Panc1 (cell line): ENCODE results near the gene C1QTNF1. TPM values are rescaled to one million over a fixed set of nuclear protein-coding genes. Genes with fewer than 3 reads are reported as not detected.

Experiments used
- ATAC-seq: fragments of 200-7000 bp; cut with Tn5 transposase; 2 replicates; pipeline ENCODE4 v1.9.1; 2020; ENCODE audit warnings: mild to moderate bottlenecking, moderate library complexity
- BruUV-seq: library from RNA; stranded (reverse); fragments of 400-500 nt; replicated peaks from 2 replicates; lab custom pipeline; 2021; lab: Mats Ljungman, UMichigan
- CTCF ChIA-PET: fragments of 300-600 bp; sonication (Branson Sonifier 250); formaldehyde crosslinking; loops from one replicate; lab custom pipeline; 2022; ENCODE audit warnings: antibody characterized with exemption; lab: Charles Lee
- POLR2A ChIA-PET: fragments of 300-600 bp; sonication (Branson Sonifier 250); formaldehyde crosslinking; loops from one replicate; lab custom pipeline; 2022; ENCODE audit warnings: antibody characterized with exemption; lab: Charles Lee
- DNase-seq: peaks from one replicate; pipeline ENCODE4 v3.0.0-alpha.2; 2010; ENCODE audit warnings: low read depth, low spot score
- H3K27ac ChIP-seq: 2 replicates; pipeline ENCODE4 v1.5.1; 2011; ENCODE audit warnings: mild to moderate bottlenecking, low read length, inconsistent platforms
- H3K27me3 ChIP-seq: fragments of 200-500 bp; sonication (Bioruptor generic); 2 replicates; pipeline ENCODE4 v1.6.0; 2014; ENCODE audit warnings: low read length, inconsistent platforms; ENCODE audit not compliant: control insufficient read depth, insufficient read depth
- H3K36me3 ChIP-seq: fragments of 200-500 bp; sonication (Bioruptor generic); 2 replicates; pipeline ENCODE4 v1.5.1; 2014; ENCODE audit warnings: inconsistent platforms, mild to moderate bottlenecking, low read length, moderate library complexity; ENCODE audit not compliant: control insufficient read depth, insufficient read depth
- H3K4me1 ChIP-seq: 2 replicates; pipeline ENCODE4 v1.5.1; 2011; ENCODE audit warnings: inconsistent platforms, mild to moderate bottlenecking, low read length, moderate library complexity; ENCODE audit not compliant: control insufficient read depth, insufficient read depth
- H3K4me3 ChIP-seq, 2 experiments: 2 replicates each; pipeline ENCODE4 v1.5.1; 2011 to 2012; ENCODE audit warnings: low read depth in 2 of 2, low read length in 2 of 2, mild to moderate bottlenecking in 2 of 2, inconsistent platforms in 1 of 2, moderate library complexity in 1 of 2
- H3K9me3 ChIP-seq: fragments of 200-500 bp; sonication (Bioruptor generic); 2 replicates; pipeline ENCODE4 v1.5.1; 2014; ENCODE audit warnings: low read depth, mild to moderate bottlenecking, inconsistent platforms, low read length, moderate library complexity; ENCODE audit not compliant: control insufficient read depth, insufficient read depth
- POLR2AphosphoS5 ChIP-seq: IDR thresholded peaks from 2 replicates; pipeline ENCODE4 v1.6.1; 2012; ENCODE audit warnings: mild to moderate bottlenecking, low read depth, low read length, moderate library complexity
- SIN3A ChIP-seq: IDR thresholded peaks from 2 replicates; pipeline ENCODE4 v1.6.1; 2012; ENCODE audit warnings: low read depth, mild to moderate bottlenecking, low read length, moderate library complexity, borderline replicate concordance; ENCODE audit not compliant: insufficient read depth
- TCF7L2 ChIP-seq: IDR thresholded peaks from 2 replicates; pipeline ENCODE4 v1.6.1; 2011; ENCODE audit warnings: mild to moderate bottlenecking, low read depth, low read length, inconsistent platforms
- in situ Hi-C: cut with HindIII; loops from 2 replicates; pipeline ENCODE4 v1.10.0; 2016; ENCODE audit warnings: low sequenced_read_pairs, low pct_unique_long_range_greater_than_20kb
- intact Hi-C: fragments of 100-400 bp; cut with micrococcal nuclease; formaldehyde crosslinking; loops from one replicate; pipeline ENCODE4 v1.10.0; 2022; ENCODE audit not compliant: unreplicated experiment
- total RNA-seq: library from RNA; stranded (reverse); gene quantifications from one replicate; pipeline ENCODE4 v1.2.1, GENCODE V29; 2021; ENCODE audit not compliant: unreplicated experiment
- TF ChIP-seq, protein P1 (sequence below): fragments of 450-650 bp; IDR thresholded peaks from 2 replicates; pipeline ENCODE4 v1.5.1; 2017; ENCODE audit warnings: mild to moderate bottlenecking
- TF ChIP-seq, protein P2 (sequence below), 2 experiments: IDR thresholded peaks; 2 replicates each; pipeline ENCODE4 v1.6.1; 2011 to 2012; ENCODE audit warnings: low read depth in 2 of 2, control low read depth in 1 of 2, low read length in 1 of 2, mild to moderate bottlenecking in 1 of 2, moderate library complexity in 1 of 2; ENCODE audit not compliant: insufficient read depth in 1 of 2

Gene C1QTNF1
- total RNA-seq, 1 experiment from 2014 or later = 1.5 TPM

DNA sequence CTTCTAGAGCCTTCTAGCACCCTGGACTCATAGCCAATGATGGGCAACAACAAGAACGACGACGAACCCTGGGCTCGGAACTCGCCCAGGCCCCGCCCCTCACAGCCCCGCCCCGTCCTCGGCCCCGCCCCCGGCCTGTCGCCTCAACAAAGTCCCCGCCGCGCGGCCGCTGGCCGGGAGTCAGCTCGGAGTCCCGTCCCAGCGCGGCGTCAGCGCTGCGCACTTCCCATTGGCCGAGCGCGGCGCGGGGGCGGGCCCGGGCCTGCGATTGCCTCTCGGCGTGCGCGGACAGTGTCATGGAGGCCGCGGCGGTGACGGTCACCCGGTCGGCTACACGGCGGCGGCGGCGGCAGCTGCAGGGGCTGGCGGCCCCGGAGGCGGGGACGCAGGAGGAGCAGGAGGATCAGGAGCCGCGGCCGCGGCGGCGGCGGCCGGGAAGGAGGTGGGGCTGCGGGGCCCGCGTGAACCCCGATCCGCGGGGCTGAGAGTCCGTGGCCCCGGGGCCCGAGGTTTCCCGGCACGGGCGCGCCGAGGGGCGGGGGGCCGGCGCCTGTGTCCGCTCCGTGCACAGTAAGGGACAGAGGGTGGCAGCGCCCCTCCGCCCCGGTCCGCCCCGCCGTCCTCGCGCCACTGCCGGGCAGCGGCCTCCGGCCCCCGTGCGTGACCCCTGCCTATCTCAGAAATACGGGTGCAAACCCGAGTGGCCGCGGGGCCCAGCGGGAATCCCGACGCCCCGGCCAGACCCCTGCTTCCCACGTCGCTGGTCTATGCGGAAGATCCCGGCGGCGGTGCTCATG, 50.9 kb downstream of the C1QTNF1 start, which contains the start of gene ENGASE:
TSS of gene ENGASE (plus strand) at position 176 of the 797 bp plus-strand sequence. CDS start at position 297, 121 bp downstream.
- TF ChIP-seq POLR2AphosphoS5 = peak; percentile 44; the same call in 1 of the 2 replicates
- peak; percentile 45; the same call in 1 of the 2 replicates for TF ChIP-seq SIN3A
- TF ChIP-seq TCF7L2 = peak; percentile 74; the same call in 1 of the 2 replicates
- TF ChIP-seq, protein P1, sequence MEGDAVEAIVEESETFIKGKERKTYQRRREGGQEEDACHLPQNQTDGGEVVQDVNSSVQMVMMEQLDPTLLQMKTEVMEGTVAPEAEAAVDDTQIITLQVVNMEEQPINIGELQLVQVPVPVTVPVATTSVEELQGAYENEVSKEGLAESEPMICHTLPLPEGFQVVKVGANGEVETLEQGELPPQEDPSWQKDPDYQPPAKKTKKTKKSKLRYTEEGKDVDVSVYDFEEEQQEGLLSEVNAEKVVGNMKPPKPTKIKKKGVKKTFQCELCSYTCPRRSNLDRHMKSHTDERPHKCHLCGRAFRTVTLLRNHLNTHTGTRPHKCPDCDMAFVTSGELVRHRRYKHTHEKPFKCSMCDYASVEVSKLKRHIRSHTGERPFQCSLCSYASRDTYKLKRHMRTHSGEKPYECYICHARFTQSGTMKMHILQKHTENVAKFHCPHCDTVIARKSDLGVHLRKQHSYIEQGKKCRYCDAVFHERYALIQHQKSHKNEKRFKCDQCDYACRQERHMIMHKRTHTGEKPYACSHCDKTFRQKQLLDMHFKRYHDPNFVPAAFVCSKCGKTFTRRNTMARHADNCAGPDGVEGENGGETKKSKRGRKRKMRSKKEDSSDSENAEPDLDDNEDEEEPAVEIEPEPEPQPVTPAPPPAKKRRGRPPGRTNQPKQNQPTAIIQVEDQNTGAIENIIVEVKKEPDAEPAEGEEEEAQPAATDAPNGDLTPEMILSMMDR = no peak
- TF ChIP-seq, protein P2, sequence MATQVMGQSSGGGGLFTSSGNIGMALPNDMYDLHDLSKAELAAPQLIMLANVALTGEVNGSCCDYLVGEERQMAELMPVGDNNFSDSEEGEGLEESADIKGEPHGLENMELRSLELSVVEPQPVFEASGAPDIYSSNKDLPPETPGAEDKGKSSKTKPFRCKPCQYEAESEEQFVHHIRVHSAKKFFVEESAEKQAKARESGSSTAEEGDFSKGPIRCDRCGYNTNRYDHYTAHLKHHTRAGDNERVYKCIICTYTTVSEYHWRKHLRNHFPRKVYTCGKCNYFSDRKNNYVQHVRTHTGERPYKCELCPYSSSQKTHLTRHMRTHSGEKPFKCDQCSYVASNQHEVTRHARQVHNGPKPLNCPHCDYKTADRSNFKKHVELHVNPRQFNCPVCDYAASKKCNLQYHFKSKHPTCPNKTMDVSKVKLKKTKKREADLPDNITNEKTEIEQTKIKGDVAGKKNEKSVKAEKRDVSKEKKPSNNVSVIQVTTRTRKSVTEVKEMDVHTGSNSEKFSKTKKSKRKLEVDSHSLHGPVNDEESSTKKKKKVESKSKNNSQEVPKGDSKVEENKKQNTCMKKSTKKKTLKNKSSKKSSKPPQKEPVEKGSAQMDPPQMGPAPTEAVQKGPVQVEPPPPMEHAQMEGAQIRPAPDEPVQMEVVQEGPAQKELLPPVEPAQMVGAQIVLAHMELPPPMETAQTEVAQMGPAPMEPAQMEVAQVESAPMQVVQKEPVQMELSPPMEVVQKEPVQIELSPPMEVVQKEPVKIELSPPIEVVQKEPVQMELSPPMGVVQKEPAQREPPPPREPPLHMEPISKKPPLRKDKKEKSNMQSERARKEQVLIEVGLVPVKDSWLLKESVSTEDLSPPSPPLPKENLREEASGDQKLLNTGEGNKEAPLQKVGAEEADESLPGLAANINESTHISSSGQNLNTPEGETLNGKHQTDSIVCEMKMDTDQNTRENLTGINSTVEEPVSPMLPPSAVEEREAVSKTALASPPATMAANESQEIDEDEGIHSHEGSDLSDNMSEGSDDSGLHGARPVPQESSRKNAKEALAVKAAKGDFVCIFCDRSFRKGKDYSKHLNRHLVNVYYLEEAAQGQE (IDR thresholded peaks at IDR 0.05; ENCODE audit: insufficient read depth in 1 of 2, low read depth in 2 of 2, low read length in 1 of 2) = no peak
- Histone ChIP-seq H3K27me3 (no peaks in the 10 kb centered on the region), H3K4me3 (peak within 1 kb of the TSS; percentile 66 to 67), H3K36me3 (no peaks in the 10 kb centered on the region), H3K9me3 (no peaks in the 10 kb centered on the region), H3K4me1 (peaks cover 5% of the 10 kb centered on the region; the same call in 1 of the 2 replicates), H3K27ac (peak within 1 kb of the TSS; percentile 77)
- POLR2A ChIA-PET = interaction anchor here (0.6 to 0.7 kb wide), 2 partner anchors 12 to 448 kb away, joined by 3 to 8 read pairs; no protein-coding TSS in a partner anchor
- in situ Hi-C loops (no loop called here), intact Hi-C loops (no loop called here)
- peak; percentile 99 for ATAC-seq
- CTCF ChIA-PET = interaction anchor here (0.6 to 1.2 kb wide), 5 partner anchors 24 to 319 kb away, joined by 3 to 7 read pairs (median 4); no protein-coding TSS in a partner anchor
- no TSS peak for BruUV-seq
- no peak for DNase-seq

DNA sequence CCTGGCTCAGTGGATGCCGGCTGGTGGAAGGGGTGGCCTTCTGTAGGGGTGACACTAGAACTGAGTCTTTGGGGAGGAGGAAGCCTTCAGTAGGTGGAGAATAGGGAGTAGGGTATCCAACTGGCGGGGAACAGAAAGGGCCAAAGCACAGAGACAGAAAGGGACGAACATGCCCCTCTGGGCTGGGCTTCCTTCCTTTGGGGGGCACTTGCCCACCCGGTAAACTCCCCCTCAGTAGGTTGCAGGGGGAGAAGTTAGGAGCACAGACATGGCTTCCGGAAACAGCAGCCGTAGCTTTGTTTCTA, 51.4 kb downstream of the C1QTNF1 start:
- CTCF ChIA-PET = no interaction called here
- in situ Hi-C loops (no loop called here), intact Hi-C loops (no loop called here)
- peak overlapping the region; percentile 77 for H3K27ac ChIP-seq
- TF ChIP-seq, protein P1 = no peak
- TF ChIP-seq, protein P2 (IDR thresholded peaks at IDR 0.05; ENCODE audit: insufficient read depth in 1 of 2, low read depth in 2 of 2, low read length in 1 of 2) = no peak
- no peak for TF ChIP-seq TCF7L2
- no peak for TF ChIP-seq POLR2AphosphoS5
- no peak for TF ChIP-seq SIN3A
- H3K4me1 ChIP-seq = peaks cover 5% of the 10 kb centered on the region; the same call in 1 of the 2 replicates
- POLR2A ChIA-PET = no interaction called here
- DNase-seq (no peak), ATAC-seq (peak; percentile 35)
- H3K9me3 ChIP-seq = no peaks in the 10 kb centered on the region
- BruUV-seq = no TSS peak
- H3K36me3 ChIP-seq = no peaks in the 10 kb centered on the region
- peak overlapping the region; percentile 66 to 67 for H3K4me3 ChIP-seq
- H3K27me3 ChIP-seq = no peaks in the 10 kb centered on the region
